ENCODE data around the gene GRIA3.
A peak's percentile ranks its signal among the peaks of the same experiment; 100 is the strongest.

GRIA3 gene

DNA sequence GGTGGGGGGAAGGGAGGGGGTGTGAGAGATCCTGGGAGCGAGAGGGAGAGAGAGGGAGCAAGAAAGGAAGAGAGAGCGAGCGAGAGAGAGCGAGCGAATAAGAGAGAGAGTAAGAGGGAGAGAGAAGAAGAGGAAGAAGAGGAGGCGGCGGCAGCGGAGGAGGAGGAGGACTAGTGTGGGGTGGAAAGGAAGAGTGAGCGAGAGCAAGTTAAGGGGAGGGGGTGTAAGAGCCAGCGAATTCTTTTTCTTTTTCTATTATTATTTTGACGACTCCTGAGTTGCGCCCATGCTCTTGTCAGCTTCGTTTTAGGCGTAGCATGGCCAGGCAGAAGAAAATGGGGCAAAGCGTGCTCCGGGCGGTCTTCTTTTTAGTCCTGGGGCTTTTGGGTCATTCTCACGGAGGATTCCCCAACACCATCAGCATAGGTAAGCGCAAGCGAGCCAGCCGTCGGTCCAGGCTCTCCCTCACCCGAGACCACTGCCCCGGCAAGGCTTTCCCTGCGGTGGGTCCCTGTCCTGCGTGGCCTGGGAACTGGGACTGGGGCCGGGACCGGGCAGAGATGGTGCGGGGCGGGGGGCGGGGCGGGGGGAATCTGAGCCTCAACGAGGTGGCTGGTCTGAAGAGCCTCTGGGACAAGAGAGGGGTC is at the start of gene GRIA3:
GRIA3 (plus strand) TSS at position 60 of the 647 bp plus-strand sequence; CDS start at position 318, 258 bp downstream.
- no peak for DNase-seq (ENCODE audit: low read depth)

DNA sequence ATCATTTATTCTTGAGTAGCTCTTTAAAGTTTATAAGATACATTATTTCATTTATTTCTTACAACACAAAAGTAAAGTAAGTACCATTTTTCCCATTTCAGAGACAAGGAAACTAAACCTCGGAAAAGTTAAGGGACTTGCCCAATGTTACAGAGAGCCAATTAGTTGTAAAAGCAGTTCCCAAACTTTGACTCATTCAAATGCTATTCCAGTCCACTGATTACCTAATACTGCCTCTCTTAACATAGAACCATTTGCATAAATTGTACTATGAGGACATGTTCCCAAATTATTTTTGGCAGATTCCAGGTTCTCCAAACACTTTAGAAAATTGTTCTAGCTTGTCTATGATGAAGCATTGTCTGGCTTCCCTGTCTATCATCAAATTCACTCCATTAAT is 45.6 kb upstream of the GRIA3 start:
- DNase-seq (ENCODE audit: low read depth) = no peak

DNA sequence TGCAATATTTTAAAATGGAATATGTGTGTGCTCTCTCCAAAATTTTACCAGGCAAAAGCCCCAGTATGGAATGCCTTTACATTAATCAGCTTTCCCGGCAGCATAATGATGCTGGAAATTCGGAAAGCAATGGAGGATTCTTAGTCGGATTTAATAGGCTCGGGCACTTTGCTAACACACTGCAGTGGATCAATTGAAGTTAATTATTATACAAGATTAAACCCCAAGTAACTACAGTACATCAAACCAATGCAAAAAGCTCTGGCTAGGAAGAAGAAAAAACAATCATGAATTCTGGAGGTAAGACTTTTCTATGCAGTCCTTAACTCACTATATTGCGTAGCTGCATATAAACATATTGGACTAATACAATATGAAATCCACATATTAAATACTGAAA is 43.6 kb upstream of the GRIA3 start:
- no peak for DNase-seq (ENCODE audit: low read depth)

DNA sequence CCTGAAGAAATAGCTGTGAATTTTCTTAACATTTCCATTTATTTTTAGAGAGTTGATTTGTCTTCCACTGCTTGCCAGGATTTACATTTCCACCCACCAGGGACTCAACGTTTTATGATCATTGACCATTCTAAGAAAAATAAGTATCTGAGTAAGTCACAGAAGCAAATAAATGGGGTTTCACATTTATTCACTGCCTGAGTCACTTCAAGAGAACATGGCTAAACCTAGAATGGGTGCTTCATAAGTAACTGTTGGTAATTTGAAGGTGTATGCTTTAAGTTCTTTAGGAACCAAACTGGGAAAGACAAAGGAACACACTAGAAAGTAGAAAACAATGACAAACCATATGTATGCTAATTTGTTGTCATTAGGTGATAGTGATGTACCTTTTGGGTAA is 43.2 kb upstream of the GRIA3 start:
- DNase-seq (ENCODE audit: low read depth) = no peak

DNA sequence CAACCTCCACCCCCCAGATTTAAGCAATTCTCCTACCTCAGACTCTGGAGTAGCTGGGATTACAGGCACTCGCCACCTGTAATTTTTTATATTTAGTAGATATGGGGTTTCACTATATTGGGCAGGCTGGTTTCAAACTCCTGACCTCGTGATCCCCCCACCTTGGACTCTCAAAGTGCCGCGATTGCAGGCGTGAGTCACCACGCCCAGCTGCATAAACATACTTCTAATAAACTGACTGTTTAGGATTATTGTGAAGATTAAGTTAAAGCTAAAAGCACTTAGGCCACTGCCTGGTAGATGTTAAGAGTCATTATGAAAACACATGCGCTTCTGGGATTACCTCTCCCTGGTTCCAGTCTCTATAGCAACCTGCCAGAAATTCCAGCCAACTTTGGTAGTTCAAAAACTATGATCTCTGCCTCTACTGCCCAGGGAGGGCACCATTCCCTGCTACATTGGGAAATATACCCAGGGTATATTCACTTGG is 30.2 kb upstream of the GRIA3 start:
- no peak for DNase-seq (ENCODE audit: low read depth)

DNA sequence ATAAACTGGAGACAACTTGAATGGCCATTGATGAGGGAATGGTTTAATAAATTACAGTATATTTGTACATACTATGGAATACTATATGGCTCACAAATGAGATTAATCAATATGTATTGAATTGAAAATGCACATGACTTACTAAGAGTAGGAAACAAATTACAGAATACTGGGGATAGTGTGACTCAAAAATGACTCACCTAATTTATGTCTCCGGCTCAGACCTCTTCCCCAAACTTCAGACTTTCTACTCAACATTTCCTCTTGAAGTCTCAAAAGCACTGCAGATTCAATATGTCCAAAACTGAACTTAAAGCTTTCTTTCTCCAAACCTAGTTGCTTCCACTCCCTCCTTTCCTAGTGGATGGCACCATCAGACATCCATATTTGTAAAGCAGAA is 28.8 kb upstream of the GRIA3 start:
- no peak for DNase-seq (ENCODE audit: low read depth)

DNA sequence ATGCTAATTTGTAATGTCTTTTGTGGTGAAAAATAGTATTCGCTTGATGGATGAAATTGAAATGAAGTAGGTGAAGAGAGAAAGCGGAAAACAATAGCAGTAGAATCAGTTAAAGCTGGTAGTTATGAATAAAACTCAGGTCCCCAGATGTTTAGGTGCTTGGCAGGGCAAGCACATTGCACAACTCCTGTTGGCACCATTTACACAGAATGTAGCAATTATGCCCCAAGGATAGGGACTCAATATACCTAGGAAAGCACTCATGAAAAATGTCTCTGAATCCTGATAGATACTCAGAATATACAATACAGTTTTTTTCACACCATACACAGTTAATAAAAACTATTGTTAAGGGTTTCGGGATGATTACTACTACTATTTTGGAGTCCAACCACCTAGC is 26.5 kb upstream of the GRIA3 start:
- no peak for DNase-seq (ENCODE audit: low read depth)

DNA sequence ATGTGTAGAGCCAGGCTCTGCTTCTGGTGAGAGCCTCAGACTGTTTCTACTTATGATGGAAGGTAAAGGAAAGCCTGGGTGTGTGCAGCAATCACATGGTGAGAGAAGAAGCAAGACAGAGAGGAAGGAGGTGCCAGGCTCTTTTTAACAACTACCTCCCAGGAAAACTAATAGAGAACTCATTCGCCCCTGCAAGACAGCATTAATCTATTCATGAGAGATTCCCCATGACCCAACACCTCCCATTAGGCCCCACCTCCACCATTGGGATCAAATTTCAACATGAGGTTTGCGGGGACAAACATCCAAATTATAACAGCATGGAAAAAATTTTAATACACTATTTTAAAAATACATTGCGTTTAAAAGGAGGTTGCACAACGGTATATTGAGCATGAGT is 24.7 kb upstream of the GRIA3 start:
- DNase-seq (ENCODE audit: low read depth) = no peak

DNA sequence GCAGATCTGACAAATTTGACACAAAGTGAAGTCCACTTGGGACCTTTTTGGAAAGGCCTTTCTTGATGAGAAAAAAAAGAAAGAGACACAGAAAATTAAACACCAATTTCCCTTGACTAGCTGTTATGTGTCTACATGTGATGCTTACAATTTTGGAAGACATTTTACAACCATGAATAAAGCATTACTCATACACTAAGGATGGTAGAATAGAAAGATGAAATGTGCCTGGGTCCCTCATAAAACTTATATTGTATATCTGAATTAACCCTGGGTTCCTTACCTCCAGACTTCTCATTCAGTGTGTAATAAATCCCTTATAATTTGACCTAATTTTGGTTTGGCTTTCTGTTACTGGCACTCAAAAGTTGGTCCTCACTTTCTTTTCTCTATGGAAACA is 16.5 kb upstream of the GRIA3 start:
- DNase-seq (ENCODE audit: low read depth) = no peak

DNA sequence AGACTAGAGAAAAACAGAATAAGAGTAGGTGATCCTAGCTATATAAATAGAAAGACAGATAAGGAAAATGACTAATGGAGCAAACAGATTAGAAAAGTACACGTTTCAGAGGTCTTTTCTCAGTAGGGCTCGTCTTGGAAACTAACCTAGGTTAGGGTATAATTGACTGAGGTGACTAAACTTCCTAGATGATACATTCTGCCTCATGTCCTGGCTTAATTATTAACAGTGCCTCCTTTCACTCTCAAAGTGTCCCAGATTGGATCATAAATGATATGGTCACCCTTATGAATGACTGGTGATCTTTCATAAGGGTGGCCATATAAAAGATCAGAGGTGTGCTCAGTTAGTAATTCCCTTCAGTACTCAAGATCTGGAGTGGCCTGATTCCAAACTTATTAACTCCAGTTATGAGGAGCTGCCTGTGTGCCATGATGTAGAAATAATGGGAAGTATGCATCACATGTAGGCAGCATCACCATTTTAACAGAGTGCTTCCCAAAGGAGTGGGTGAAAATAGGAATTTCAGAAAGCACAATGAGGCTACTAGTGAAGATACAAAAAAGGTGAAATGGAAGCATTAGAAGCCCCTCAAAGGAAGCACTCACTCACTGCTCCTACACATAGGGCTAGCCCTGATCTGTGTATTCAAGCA is 14.7 kb upstream of the GRIA3 start:
- no peak for DNase-seq (ENCODE audit: low read depth)

DNA sequence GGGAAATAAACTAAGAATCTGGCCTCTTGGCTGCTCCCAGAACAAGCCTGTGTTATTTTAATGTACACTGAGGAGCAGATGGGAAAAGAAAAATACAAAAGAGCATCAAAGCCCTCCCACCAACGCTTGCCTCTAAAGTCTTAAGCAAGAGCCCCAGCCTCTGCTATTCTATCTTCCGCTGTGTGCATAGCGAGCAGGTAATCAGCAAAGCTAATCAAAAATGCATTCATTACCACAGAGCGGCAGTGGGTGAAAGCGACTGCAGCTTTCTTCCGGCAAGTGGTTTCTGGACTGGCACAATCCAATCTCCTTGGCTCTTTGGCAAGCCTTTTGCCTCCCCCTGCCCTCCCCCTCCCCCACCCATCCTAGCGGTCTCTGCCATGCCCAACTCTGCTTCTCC is 13.5 kb upstream of the GRIA3 start:
- no peak for DNase-seq (ENCODE audit: low read depth)

DNA sequence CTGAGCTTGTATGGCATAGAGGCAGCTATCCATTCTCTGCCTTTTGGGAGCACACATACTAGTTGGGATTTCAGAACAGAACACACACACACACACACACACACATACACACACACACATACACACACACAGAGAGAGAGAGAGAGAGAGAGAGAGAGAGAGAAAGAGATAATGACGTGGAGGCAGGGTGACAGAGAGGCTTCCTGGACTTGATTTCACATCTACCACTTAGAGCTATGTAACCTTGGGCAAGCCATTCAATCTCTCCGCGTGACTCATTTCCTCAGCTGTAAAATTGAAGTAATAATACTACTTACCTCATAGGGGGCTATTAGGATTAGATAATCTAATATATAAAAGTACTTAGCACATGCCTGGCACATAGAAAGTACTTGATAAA is 12.3 kb upstream of the GRIA3 start:
- no peak for DNase-seq (ENCODE audit: low read depth)

DNA sequence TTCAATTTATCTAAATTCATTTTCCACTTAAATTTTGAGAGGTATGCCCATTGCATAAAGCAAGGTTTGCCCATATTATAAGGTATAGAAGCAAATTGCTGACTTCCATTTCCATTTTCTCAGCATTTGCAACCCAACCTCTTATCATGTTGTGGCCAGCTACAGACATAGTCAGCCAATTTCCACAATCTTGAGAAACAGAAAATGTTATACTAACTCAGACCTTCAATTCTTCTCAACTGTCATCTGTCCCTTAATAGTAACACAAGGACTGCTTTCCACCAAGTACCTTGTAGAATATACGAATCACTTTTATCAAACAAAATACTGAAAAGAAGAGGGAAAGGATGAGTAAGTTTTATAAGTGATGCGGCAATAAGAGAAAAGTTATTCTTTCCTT is 11.2 kb upstream of the GRIA3 start:
- no peak for DNase-seq (ENCODE audit: low read depth)

DNA sequence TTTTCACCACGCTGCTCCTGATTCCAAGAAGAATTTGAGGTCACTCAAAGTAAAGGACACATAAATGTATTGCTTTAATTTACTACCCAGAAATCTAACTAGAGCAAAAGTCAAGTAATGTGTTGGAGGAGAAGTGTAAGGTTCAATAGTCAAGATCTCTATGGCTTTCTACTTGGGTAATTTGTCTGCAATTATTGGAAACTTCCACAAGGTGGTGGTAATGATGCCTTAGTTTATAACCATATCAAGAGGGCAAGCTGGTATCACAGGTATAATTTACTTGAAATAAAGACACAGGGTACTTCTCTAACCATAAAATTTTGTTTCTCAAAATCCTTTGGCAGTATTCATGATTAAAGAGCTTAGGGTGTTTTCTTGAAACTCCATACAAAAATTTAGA is 10.2 kb upstream of the GRIA3 start:
- peak; percentile 14 for DNase-seq (ENCODE audit: low read depth)

DNA sequence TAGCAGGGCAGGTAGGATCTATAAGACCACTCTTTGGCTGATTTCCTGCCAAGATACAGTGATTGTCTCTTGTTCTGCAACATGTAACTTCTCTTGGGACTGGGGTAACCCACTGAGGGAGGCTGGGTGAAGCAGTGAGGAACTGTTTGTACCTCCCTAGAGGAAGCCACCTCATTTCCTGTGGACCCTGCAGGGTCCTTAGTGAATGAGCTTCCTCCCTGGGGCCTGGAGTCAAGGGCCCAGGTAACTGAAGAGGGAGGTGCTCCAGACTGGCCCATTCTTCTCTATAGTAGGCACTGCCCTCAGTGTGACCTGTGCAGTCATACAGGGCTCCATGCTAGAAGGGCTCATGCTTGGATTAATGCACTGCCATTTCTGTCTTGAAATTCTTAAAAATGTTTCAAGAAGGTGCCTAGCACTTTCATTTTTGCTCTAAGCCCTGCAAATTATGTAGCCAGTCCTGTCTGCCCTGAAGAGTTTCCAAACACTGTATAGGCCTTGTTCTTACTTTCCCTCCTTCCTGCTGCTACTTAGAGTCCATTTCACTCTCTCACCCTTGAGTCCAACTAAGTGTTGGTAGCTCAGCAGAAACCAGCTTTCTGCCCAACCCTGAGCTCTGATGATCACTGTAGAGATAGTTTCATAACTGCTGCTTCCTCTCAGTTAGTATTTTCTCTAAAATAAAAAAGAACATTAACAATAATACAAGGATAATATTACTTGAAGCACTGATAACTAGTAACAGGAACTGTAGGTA is 8.5 kb upstream of the GRIA3 start:
- DNase-seq (ENCODE audit: low read depth) = no peak

DNA sequence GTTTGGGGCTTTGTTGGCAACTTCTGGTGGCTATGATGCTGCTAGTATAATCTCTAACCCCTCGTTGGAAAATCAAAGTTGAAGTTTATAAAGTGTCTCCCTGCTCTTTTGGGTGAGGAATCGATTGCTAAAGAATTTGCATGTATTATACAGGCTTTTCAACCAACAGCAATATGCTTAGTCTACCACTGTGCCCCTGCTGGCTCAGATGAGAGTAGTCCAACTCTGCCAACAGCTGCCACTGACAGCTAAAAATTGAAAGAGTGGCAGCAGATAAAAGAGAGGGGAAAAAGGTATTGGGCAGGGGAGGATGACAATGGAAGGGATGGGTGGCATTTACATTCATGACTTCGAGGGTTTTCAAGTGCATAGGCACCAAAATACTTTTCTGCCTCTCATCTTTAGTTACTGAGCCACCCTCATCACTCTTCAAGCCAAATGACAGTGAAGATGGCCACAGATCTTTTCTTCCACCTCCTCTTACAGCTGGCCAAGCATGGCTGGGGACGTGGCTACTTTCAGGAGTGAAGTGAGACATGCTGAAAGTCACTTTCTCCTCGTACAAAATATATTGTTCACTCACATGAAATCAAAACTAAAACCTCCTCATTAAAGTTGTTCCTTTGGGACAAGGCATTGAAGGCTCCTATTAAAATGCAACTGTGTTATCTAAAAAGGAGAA is 2.7 kb upstream of the GRIA3 start:
- no peak for DNase-seq (ENCODE audit: low read depth)

DNA sequence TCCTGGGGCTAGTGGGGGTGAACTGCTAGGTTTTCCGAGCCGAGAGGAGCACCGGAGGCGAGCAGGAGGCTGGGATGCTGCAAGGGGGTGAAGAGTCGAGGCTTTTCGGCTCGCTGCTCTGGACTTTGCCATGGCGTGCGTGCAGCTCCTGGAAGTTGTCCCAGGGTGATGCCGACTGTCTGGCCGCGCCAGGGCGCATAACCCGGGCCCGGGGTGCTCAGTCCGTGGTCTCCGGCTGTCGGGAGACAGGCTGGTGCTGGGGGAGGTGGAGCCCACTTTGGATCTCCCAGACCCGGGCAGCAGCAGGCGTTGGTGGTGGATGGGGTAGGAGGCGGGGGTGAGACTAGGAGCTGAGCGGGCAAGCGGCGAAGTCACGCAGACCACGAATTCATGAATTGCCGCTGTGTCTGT is 793 bp downstream of the GRIA3 start:
- no peak for DNase-seq (ENCODE audit: low read depth)

DNA sequence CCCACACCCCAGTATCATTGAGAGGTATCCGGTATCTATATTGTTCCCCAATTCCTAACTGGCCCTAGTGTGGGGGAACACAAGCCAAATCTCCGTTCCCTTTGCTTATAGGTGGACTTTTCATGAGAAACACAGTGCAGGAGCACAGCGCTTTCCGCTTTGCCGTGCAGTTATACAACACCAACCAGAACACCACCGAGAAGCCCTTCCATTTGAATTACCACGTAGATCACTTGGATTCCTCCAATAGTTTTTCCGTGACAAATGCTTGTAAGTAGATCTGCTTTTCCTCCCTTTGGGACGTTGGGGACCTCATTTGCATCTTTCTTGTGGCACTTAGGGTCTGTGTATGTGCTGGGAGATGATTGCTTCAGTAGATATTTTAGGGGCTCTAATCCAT is 1.6 kb downstream of the GRIA3 start:
- DNase-seq (ENCODE audit: low read depth) = no peak

DNA sequence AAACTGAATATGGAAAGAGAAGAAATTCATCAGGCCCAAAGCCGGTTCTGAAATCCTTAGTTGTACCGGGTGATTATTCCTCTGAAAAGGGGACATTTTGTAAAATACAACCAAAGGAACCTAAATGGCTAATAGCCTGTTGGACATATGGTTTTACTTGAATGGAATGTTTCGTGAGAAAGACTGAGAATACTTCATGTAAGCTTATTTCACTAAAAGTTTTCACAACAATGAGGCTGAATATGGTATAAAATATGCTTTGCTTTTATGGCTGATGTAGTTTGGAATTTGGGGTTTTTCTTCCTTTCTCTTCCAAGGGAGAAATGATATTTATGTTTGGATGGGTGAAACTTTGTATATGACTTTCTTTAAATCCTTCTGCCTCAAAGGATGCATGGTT is 2.7 kb downstream of the GRIA3 start:
- no peak for DNase-seq (ENCODE audit: low read depth)

DNA sequence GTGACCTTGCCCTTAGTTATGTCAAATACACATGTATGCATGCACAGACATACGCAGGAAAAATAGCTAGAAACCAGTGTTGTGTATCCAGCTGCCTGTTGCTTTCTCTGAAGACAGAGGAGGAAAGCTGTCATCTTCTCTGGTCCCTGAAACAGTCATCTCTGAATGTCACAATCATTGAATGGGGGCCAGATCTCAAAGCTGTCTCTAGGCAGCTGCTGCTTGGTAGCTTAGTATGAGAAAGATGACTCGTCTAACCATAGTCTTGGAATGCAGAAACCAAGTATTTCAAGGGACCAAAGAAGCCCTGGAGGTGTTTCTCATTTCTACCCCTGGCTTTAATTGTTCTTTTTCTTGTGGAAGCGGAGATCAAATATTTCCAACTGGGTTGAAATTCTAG is 4.0 kb downstream of the GRIA3 start:
- no peak for DNase-seq (ENCODE audit: low read depth)

DNA sequence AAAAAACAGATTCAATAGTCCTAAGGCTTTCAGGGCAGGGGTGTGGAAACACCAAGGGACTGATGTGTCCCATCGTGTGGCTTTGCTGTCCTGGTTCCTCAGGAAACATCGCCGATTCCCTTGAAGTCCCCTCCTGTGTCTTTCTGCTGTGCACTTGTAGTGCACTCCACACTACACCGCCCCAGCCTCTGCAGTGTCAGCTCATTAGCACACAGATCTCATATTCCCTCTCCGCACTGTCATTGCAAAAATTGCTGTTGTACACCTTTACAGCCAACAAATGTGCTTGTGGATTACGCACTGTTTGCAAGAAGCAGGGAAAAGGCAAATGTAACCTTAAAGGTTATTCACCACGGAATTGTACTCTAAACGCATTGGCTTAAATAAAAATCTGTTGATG is 5.3 kb downstream of the GRIA3 start:
- DNase-seq (ENCODE audit: low read depth) = no peak

DNA sequence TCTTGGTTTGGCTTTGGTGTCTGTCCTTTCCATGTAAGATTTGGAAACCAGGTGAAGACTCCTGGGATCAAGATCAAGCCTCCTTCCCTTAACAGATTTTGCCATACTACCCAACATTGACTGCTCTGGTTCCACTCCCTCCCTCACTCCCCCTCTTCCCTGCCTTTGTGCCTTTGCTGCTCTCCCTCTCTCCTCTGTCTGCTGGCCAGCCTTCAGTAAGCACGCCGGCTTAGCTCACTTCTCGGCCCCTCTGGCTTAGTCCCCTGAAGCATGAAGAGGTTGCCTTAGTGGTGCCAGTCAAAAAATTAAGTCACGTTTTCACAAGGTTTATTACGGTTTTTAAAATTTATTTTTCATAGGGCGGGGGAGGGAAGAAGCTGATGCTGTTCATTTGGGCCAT is 6.0 kb downstream of the GRIA3 start:
- no peak for DNase-seq (ENCODE audit: low read depth)

DNA sequence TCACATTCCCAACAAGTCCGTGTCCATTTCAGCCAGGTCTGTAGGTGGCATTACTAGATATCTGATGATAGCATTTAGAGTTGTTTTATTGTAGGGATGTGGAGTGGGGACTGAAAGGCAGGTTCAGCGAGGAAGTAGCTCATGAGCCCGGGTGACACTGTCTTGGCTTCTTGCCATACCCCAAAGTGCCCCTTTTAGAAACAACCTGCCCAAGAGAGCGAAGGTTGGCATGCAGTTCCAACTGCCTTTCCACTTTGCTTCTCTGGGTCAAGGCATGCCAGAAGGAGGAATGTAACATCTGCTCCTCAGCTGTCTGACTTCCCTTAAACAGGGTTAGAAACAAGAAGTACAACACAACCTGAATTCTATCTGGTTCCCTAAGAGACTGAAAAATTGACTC is 9.0 kb downstream of the GRIA3 start:
- no peak for DNase-seq (ENCODE audit: low read depth)

Measured in CMK (cell line).